GM18870 (cell line): ENCODE data around the gene SHROOM3.

ENCODE experiments used
- ATAC-seq: cut with Tn5 transposase; IDR thresholded peaks from one replicate; pipeline ENCODE4 v1.9.1; 2021; ENCODE audit warnings: moderate library complexity; ENCODE audit not compliant: unreplicated experiment

The SHROOM3 gene

GRCh38 chr4:76535603-76536372 lies 100.8 kb downstream of the SHROOM3 start:
- ATAC-seq = no peak

- no peak for ATAC-seq
These were observed 101.3 kb downstream of the SHROOM3 start for GRCh38 chr4:76536373-76536689.

- no peak for ATAC-seq
These were observed 103.3 kb downstream of the SHROOM3 start for GRCh38 chr4:76538296-76538695.

- ATAC-seq = no peak
These were observed 105.0 kb downstream of the SHROOM3 start for GRCh38 chr4:76539979-76540378.

- no peak for ATAC-seq
These were observed 105.5 kb downstream of the SHROOM3 start for GRCh38 chr4:76540486-76540885.

- no peak for ATAC-seq
These were observed 108.3 kb downstream of the SHROOM3 start for GRCh38 chr4:76543378-76543777.

- ATAC-seq = no peak
These were observed 109.7 kb downstream of the SHROOM3 start for GRCh38 chr4:76544725-76545124.

- no peak for ATAC-seq
These were observed 110.3 kb downstream of the SHROOM3 start for GRCh38 chr4:76545226-76545884.

GRCh38 chr4:76546327-76546726 lies 111.3 kb downstream of the SHROOM3 start:
- ATAC-seq = no peak

GRCh38 chr4:76546759-76547742 lies 112.0 kb downstream of the SHROOM3 start:
- no peak for ATAC-seq

GRCh38 chr4:76548704-76549103 lies 113.7 kb downstream of the SHROOM3 start:
- ATAC-seq = no peak

- no peak for ATAC-seq
These were observed 114.7 kb downstream of the SHROOM3 start for GRCh38 chr4:76549765-76550164.

- no peak for ATAC-seq
These were observed 116.1 kb downstream of the SHROOM3 start for GRCh38 chr4:76550966-76551780.

GRCh38 chr4:76554630-76555029 lies 119.6 kb downstream of the SHROOM3 start:
- no peak for ATAC-seq

GRCh38 chr4:76556452-76556851 lies 121.4 kb downstream of the SHROOM3 start:
- no peak for ATAC-seq

- ATAC-seq = no peak
These were observed 123.6 kb downstream of the SHROOM3 start for GRCh38 chr4:76558396-76559235.

GRCh38 chr4:76559236-76560071 lies 124.4 kb downstream of the SHROOM3 start:
- no peak for ATAC-seq

GRCh38 chr4:76562161-76562560 lies 127.1 kb downstream of the SHROOM3 start:
- ATAC-seq = no peak
